ENCODE data around the gene PRR11.

DNA sequence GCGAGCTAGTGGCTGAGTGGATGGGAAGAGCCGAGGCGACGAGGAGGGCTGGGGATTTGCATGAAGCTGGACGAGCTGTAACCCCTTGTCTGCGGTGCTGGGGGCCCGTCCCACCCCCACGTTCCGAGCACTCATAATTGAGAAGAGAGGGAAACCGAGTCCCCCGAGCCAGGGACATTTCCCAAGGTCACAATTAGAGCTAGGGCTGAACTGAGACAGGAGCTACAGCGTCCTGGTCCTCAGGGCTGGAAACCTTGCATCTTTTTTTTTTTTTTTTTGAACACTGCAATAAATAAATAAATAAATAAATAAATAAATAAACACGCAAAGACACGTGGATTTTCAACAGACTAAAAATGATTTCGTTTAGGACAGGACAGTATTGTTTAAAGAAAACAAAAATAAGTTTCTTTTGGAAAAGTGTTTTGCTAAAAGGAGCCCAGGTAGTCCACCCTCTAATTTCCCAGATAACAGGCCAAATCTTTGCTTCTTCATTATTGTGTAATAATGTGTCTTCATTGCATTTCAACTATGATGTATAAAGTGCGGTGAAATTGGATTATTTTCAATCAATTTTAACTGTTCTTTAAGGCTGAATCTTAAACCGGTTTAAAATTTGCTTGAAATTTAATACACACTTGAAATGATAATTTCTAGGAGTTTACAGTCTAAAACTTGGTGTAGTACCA is 65.8 kb downstream of the PRR11 start:
- no peak for TF ChIP-seq EZH2phosphoT487 (IDR thresholded peaks at IDR 0.05; ENCODE audit: borderline replicate concordance, low read depth, low read length)
- TF ChIP-seq, protein P1, sequence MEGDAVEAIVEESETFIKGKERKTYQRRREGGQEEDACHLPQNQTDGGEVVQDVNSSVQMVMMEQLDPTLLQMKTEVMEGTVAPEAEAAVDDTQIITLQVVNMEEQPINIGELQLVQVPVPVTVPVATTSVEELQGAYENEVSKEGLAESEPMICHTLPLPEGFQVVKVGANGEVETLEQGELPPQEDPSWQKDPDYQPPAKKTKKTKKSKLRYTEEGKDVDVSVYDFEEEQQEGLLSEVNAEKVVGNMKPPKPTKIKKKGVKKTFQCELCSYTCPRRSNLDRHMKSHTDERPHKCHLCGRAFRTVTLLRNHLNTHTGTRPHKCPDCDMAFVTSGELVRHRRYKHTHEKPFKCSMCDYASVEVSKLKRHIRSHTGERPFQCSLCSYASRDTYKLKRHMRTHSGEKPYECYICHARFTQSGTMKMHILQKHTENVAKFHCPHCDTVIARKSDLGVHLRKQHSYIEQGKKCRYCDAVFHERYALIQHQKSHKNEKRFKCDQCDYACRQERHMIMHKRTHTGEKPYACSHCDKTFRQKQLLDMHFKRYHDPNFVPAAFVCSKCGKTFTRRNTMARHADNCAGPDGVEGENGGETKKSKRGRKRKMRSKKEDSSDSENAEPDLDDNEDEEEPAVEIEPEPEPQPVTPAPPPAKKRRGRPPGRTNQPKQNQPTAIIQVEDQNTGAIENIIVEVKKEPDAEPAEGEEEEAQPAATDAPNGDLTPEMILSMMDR (conservative IDR thresholded peaks at IDR 0.05; ENCODE audit: low read length): no peak

Measured in OCI-LY7 (cell line).